ENCODE results near the gene C9orf152.

C9orf152 gene

DNA sequence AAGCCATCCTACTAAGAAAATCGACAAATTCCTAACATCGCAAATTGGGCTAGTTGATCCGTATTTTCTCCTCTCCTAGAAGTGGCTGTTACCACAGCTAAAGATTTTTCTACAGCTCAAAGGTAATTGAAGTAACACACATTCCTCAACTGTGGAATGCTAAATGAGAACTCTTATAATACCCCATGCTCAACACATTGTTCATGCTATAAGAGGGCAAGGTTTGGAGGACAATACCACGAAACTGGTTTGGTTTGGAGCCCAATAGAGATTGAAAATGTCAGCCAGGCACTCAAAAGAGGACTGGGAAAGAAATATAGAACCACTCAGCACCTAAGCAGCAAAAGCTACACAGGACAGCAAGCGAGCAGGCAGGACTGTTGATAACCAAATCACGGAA lies 38.3 kb upstream of the C9orf152 start:
- Histone ChIP-seq H3K9me3 (ENCODE audit: control insufficient read depth, insufficient read depth, low read length) (no peaks in the 10 kb centered on the region), H3K9ac (ENCODE audit: low read depth, low read length) (no peak overlapping the region), H3K4me3 (ENCODE audit: low read depth, low read length) (no peak overlapping the region), H3K4me1 (ENCODE audit: control insufficient read depth, insufficient read depth, low read length) (peaks cover 5% of the 10 kb centered on the region), H3K27me3 (ENCODE audit: control insufficient read depth, insufficient read depth, low read length) (no peaks in the 10 kb centered on the region), H3K36me3 (ENCODE audit: control insufficient read depth, insufficient read depth, low read length) (peaks cover 22% of the 10 kb centered on the region)

DNA sequence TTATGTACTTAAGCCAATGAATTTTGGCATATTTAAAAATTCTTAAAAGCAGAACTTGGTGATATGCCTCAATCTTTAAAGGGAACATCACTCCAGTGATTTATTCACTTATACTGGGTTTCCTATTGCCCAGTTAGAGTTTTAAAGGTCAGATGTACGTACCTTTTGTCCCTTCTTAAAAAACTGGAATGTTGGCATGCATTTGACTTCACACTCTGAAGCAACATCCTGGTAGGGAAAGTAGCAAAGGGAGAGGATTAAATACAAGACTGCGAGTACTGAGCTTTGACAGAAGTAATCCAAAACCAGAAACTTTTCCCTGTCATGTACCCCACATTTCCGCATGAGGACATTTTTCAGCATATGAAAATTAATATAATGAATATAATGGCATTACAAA lies 36.7 kb upstream of the C9orf152 start:
- Histone ChIP-seq H3K9me3 (ENCODE audit: control insufficient read depth, insufficient read depth, low read length) (no peaks in the 10 kb centered on the region), H3K27me3 (ENCODE audit: control insufficient read depth, insufficient read depth, low read length) (no peaks in the 10 kb centered on the region), H3K4me3 (ENCODE audit: low read depth, low read length) (no peak overlapping the region), H3K4me1 (ENCODE audit: control insufficient read depth, insufficient read depth, low read length) (peaks cover 5% of the 10 kb centered on the region), H3K36me3 (ENCODE audit: control insufficient read depth, insufficient read depth, low read length) (peaks cover 17% of the 10 kb centered on the region), H3K9ac (ENCODE audit: low read depth, low read length) (no peak overlapping the region)

DNA sequence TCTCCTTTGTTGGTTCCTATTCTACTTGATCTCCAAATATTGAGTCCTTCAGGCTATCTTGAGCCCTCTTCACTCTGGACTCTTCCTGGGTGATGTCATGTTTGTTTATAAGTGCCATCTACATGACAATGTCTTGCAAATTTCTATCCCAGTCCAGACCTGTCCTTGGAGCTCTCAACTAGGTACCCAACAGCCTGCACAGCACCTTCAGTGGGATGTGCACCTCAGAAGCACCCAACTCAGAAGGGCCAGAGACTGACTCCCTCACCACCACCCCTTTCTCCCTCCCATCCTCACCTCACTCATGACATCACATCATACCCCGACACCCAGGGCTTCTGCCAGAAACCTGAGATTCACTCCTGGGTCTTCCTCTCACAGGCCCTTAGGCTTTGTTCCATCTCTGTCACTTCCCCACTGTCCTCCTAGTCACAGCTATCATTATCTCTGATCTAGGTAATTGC lies 33.9 kb upstream of the C9orf152 start:
- H3K4me3 ChIP-seq (ENCODE audit: low read depth, low read length), result no peak overlapping the region
- peaks cover 13% of the 10 kb centered on the region for H3K36me3 ChIP-seq (ENCODE audit: control insufficient read depth, insufficient read depth, low read length)
- no peak overlapping the region for H3K9ac ChIP-seq (ENCODE audit: low read depth, low read length)
- H3K4me1 ChIP-seq (ENCODE audit: control insufficient read depth, insufficient read depth, low read length), result peaks cover 5% of the 10 kb centered on the region
- no peaks in the 10 kb centered on the region for H3K27me3 ChIP-seq (ENCODE audit: control insufficient read depth, insufficient read depth, low read length)
- no peaks in the 10 kb centered on the region for H3K9me3 ChIP-seq (ENCODE audit: control insufficient read depth, insufficient read depth, low read length)

DNA sequence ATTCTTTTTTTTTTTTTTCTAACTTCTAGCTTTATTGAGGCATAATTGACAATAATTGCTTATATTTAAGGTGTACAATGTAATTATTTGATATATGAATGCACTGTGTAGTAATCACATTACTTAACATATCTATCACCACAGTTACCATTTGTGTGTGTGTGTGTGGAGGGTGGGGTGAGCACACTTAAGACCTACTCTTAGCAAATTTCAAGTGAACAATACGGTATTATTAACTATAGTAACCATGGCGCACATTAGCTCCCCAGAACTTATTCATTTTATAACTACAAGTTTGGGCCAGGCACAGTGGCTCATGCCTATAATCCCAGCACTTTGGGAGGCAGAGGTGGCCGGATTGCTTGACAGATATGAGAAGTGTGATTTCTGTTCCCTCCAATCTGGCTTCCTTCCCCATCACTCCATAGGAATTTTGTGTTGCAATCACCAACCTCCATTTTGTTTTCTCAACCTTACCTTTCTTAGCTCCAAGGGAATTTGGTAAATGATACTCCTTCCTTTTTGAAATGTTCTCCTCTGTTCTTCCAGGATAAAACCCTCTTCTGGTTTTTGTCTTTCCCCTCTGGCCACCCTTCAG lies 33.4 kb upstream of the C9orf152 start:
- H3K4me1 ChIP-seq (ENCODE audit: control insufficient read depth, insufficient read depth, low read length), result peaks cover 5% of the 10 kb centered on the region
- peaks cover 13% of the 10 kb centered on the region for H3K36me3 ChIP-seq (ENCODE audit: control insufficient read depth, insufficient read depth, low read length)
- H3K9ac ChIP-seq (ENCODE audit: low read depth, low read length), result no peak overlapping the region
- no peaks in the 10 kb centered on the region for H3K27me3 ChIP-seq (ENCODE audit: control insufficient read depth, insufficient read depth, low read length)
- H3K9me3 ChIP-seq (ENCODE audit: control insufficient read depth, insufficient read depth, low read length), result no peaks in the 10 kb centered on the region
- H3K4me3 ChIP-seq (ENCODE audit: low read depth, low read length), result no peak overlapping the region

DNA sequence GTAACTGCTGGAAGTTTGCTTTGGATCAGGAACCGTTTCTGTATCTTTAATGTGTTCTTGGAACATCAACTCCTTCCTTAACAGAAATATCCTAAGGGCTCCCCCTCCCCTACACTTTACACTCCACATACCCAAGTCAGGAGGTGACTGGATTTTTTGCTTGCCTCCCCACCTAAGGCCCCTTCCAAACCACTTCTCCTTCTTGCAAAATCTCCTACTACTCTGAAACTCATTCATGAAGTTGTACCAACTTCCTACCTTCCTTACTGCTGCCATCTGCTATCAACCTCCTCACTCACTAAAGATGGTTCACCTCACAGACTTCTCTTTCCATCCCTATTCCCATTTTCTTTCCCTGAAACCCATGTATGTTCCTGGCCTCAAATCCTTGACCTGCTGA lies 32.2 kb upstream of the C9orf152 start:
- Histone ChIP-seq H3K9me3 (ENCODE audit: control insufficient read depth, insufficient read depth, low read length) (no peaks in the 10 kb centered on the region), H3K36me3 (ENCODE audit: control insufficient read depth, insufficient read depth, low read length) (peaks cover 13% of the 10 kb centered on the region), H3K4me1 (ENCODE audit: control insufficient read depth, insufficient read depth, low read length) (peaks cover 5% of the 10 kb centered on the region), H3K4me3 (ENCODE audit: low read depth, low read length) (no peak overlapping the region), H3K27me3 (ENCODE audit: control insufficient read depth, insufficient read depth, low read length) (no peaks in the 10 kb centered on the region), H3K9ac (ENCODE audit: low read depth, low read length) (no peak overlapping the region)

DNA sequence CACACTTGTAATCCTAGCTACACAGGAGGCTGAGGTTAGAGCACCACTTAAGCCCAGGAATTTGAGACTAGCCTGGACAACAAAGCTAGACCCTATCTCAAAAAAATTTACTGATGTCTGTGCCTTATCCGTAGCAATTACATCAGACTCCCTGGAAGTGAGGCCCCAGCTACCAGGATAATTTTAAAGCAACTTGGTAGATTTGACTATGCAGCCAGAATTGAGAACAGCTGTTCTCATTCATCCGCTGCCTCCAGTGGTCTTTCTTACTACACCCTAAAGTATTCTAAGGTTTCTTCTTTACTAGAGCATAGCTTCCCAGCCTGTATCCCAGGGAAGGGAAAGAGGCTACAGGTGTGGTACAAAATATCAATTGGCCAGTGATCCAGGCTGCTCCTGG lies 20.4 kb upstream of the C9orf152 start:
- no peaks in the 10 kb centered on the region for H3K4me1 ChIP-seq (ENCODE audit: control insufficient read depth, insufficient read depth, low read length)
- no peak overlapping the region for H3K4me3 ChIP-seq (ENCODE audit: low read depth, low read length)
- no peaks in the 10 kb centered on the region for H3K27me3 ChIP-seq (ENCODE audit: control insufficient read depth, insufficient read depth, low read length)
- no peak overlapping the region for H3K9ac ChIP-seq (ENCODE audit: low read depth, low read length)
- H3K36me3 ChIP-seq (ENCODE audit: control insufficient read depth, insufficient read depth, low read length), result no peaks in the 10 kb centered on the region
- H3K9me3 ChIP-seq (ENCODE audit: control insufficient read depth, insufficient read depth, low read length), result no peaks in the 10 kb centered on the region

DNA sequence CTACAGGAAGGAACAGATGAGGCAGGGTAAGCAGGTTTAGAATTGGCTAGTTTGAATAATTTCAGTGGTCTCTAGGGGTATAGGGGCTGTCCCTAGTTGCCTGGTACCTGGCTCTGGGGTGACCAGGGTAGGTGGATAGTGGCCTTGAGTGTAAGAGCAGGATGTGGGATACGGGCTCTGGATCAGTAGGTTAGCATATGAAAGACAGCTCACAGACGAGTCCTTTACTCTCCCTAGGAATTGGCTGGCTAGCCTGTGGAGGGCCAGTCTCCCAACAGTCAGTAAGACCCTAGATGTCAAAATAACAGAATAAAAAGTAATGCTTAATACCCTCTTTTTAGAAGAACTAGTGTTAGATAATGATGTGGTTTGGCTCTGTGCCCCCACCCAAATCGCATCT lies 16.6 kb upstream of the C9orf152 start:
- Histone ChIP-seq H3K9me3 (ENCODE audit: control insufficient read depth, insufficient read depth, low read length) (no peaks in the 10 kb centered on the region), H3K4me3 (ENCODE audit: low read depth, low read length) (no peak overlapping the region), H3K4me1 (ENCODE audit: control insufficient read depth, insufficient read depth, low read length) (no peaks in the 10 kb centered on the region), H3K9ac (ENCODE audit: low read depth, low read length) (no peak overlapping the region), H3K36me3 (ENCODE audit: control insufficient read depth, insufficient read depth, low read length) (no peaks in the 10 kb centered on the region), H3K27me3 (ENCODE audit: control insufficient read depth, insufficient read depth, low read length) (no peaks in the 10 kb centered on the region)

DNA sequence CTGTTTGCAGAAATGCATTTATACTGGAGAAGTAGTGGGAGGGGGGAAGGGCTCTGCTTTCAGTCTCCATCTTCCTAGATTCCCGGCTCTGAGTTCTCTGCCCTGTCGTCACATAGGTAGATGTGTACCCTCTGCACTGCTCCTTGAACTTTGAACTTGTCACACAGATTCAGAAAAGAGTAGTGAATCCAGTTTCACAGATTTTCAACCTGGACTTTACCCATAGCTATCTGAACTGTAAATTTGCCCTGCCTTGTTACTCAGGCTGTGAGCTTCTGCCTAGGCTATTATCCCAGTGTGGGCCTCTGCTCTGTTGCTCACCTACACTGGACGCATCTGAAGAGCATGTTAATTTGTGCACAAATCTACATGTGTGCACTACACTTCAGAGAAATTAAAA lies 12.8 kb upstream of the C9orf152 start:
- H3K4me1 ChIP-seq (ENCODE audit: control insufficient read depth, insufficient read depth, low read length), result no peaks in the 10 kb centered on the region
- H3K27me3 ChIP-seq (ENCODE audit: control insufficient read depth, insufficient read depth, low read length), result no peaks in the 10 kb centered on the region
- no peaks in the 10 kb centered on the region for H3K9me3 ChIP-seq (ENCODE audit: control insufficient read depth, insufficient read depth, low read length)
- no peaks in the 10 kb centered on the region for H3K36me3 ChIP-seq (ENCODE audit: control insufficient read depth, insufficient read depth, low read length)
- no peak overlapping the region for H3K9ac ChIP-seq (ENCODE audit: low read depth, low read length)
- no peak overlapping the region for H3K4me3 ChIP-seq (ENCODE audit: low read depth, low read length)

DNA sequence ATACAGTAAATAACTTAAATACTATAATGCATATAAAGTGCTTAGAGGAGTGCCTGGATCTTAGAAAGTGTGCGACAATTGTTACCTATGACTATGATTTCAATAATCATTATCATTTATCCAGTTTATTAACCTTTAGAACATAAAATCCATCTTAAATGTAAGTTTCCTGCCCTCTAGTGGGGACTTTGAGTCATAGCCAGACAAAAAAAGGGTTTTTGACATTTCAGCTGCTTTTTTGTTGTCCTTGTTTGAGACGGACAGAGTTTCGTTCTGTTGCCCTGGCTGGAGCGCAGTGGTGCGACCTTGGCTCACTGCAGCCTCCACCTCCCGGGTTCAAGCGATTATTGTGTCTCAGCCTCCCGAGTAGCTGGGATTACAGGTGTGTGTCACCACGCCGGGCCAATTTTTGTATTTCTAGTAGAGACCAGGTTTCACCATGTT lies 9.7 kb upstream of the C9orf152 start:
- Histone ChIP-seq H3K9ac (ENCODE audit: low read depth, low read length) (no peak overlapping the region), H3K27me3 (ENCODE audit: control insufficient read depth, insufficient read depth, low read length) (no peaks in the 10 kb centered on the region), H3K4me3 (ENCODE audit: low read depth, low read length) (no peak overlapping the region)

DNA sequence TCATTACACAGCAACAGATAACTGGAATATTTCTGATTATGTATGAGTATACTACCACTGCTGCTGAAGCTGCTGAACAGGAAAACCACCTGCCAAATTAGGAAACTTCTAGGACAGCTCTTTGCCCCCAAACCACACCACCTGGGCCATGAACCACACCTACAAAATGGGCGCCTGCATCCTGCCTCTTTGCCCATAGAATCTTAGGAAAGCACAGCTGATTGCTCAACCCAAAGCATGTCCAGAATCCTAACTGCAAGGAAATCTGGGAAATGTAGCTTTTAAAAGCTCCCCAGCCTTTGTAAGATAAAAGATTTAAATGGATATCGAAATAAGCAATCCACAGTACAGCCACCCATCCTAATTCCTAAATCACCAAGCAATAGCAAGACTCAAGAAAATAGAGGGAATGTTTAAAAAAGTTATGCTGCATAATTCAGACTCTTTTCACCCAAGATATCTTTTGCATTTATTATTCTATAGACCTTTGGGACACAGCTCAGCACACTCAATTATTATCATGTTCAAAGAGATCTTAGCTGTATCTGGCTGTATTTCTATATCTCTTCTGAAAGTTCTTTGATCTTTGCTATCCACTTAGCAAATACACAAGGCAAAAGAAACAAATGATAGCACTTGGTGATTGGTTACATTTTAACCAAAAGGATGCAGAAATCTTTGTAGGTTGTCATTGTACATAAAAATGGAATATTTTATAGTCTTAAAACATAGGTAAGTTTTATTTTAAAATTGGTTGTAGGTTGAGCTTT lies 6.8 kb upstream of the C9orf152 start:
- H3K4me1 ChIP-seq (ENCODE audit: control insufficient read depth, insufficient read depth, low read length), result no peaks in the 10 kb centered on the region
- no peaks in the 10 kb centered on the region for H3K27me3 ChIP-seq (ENCODE audit: control insufficient read depth, insufficient read depth, low read length)
- no peaks in the 10 kb centered on the region for H3K36me3 ChIP-seq (ENCODE audit: control insufficient read depth, insufficient read depth, low read length)
- no peak overlapping the region for H3K9ac ChIP-seq (ENCODE audit: low read depth, low read length)
- H3K9me3 ChIP-seq (ENCODE audit: control insufficient read depth, insufficient read depth, low read length), result no peaks in the 10 kb centered on the region
- H3K4me3 ChIP-seq (ENCODE audit: low read depth, low read length), result no peak overlapping the region

More for the DNA sequence above, 9.7 kb upstream of the C9orf152 start:
- Histone ChIP-seq H3K9me3 (ENCODE audit: control insufficient read depth, insufficient read depth, low read length) (no peaks in the 10 kb centered on the region), H3K4me1 (ENCODE audit: control insufficient read depth, insufficient read depth, low read length) (no peaks in the 10 kb centered on the region), H3K36me3 (ENCODE audit: control insufficient read depth, insufficient read depth, low read length) (no peaks in the 10 kb centered on the region)

DNA sequence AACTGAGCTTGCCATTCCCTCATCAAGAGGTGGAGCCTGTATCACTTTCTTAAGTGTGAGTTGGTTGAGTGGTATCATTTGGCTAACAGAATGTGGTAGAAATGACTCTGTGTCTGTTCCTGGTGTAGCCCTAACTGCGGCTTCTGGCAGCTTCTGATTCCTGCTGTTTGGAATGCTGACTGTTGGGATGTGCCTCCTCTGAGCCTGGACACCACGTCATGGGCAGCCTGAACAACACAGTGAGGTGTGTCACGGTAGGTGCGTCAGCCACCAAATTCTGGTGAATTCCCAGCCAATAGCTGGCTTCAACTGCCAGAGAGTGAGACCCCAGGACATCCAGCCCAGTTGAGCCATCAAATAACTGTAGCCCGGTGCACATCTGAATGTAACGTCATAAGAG lies 6.1 kb upstream of the C9orf152 start:
- no peaks in the 10 kb centered on the region for H3K36me3 ChIP-seq (ENCODE audit: control insufficient read depth, insufficient read depth, low read length)
- H3K4me1 ChIP-seq (ENCODE audit: control insufficient read depth, insufficient read depth, low read length), result no peaks in the 10 kb centered on the region
- H3K9me3 ChIP-seq (ENCODE audit: control insufficient read depth, insufficient read depth, low read length), result no peaks in the 10 kb centered on the region
- H3K4me3 ChIP-seq (ENCODE audit: low read depth, low read length), result no peak overlapping the region
- H3K9ac ChIP-seq (ENCODE audit: low read depth, low read length), result no peak overlapping the region
- H3K27me3 ChIP-seq (ENCODE audit: control insufficient read depth, insufficient read depth, low read length), result no peaks in the 10 kb centered on the region

DNA sequence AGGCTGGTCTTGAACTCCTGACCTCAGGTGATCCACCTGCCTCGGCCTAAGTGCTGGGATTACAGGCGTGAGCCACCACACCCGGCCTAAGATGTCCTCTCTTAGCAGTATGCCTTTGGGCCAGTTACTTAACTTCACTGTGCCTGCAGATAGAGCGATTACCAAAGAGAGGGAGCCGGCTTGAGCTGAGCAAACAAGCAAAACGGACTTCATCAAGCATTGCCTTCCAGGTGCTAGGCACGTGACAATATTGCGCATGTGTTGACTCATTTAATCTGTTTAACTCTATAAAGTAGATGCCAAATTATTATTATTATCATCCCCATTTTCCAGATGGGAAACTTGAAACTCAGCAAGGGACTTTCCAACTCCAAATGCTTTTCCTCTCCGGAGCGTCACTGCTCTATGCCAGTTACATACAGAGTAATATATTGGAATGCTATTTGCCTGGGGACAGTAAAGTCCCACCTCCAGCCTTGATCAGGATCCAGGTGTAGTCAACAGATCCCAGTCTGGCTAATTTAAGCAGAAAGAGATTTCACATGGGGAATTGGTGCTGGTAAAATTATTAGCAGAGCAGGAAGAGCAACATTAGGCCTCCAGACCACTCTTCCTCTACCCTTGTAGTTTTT lies 5.6 kb upstream of the C9orf152 start:
- Histone ChIP-seq H3K4me1 (ENCODE audit: control insufficient read depth, insufficient read depth, low read length) (no peaks in the 10 kb centered on the region), H3K4me3 (ENCODE audit: low read depth, low read length) (no peak overlapping the region), H3K27me3 (ENCODE audit: control insufficient read depth, insufficient read depth, low read length) (no peaks in the 10 kb centered on the region), H3K9ac (ENCODE audit: low read depth, low read length) (no peak overlapping the region), H3K36me3 (ENCODE audit: control insufficient read depth, insufficient read depth, low read length) (no peaks in the 10 kb centered on the region), H3K9me3 (ENCODE audit: control insufficient read depth, insufficient read depth, low read length) (no peaks in the 10 kb centered on the region)

All from iPS-15b (cell line).